MV-4-11 (cell line): Measurements from ENCODE around the gene HOXD11.

Experiments used
- DNase-seq: peaks from one replicate; lab custom pipeline; 2025; lab: John Stamatoyannopoulos, UW

The HOXD11 gene

DNA sequence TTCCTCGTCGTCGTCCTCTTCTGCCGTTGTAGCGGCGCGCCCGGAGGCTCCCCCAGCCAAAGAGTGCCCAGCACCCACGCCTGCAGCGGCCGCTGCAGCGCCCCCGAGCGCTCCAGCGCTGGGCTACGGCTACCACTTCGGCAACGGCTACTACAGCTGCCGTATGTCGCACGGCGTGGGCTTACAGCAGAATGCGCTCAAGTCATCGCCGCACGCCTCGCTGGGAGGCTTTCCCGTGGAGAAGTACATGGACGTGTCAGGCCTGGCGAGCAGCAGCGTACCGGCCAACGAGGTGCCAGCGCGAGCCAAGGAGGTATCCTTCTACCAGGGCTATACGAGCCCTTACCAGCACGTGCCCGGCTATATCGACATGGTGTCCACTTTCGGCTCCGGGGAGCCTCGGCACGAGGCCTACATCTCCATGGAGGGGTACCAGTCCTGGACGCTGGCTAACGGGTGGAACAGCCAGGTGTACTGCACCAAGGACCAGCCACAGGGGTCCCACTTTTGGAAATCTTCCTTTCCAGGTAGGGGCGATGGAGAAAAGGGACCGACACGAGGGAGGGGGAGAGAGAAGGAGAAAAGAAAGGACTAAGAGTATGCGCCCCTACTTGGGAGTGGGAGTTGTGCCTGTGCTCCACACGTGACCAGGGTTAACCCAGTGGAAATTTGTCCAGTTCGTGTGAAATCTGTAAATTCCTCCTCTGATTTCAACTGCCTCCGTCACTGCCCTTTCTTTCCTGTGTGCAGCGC, 13.8 kb upstream of the HOXD11 start:
- no peak for DNase-seq

DNA sequence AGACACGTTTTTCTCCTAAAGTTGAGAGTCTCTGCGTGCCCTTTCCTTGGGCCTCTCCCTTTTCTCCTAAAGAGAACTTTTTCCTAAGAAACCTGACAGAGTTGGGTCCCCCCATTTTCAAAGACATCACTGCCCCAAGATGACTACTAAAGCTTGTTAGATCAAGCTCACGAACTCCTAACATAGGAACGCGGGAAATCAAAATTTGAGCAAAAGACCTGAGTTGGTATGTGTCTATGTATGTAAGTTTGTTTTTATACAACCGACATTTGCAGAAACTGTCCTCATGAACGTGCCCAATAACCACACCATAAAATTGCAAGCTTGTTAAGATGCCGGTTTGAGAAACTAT, 13.2 kb upstream of the HOXD11 start:
- DNase-seq = no peak

DNA sequence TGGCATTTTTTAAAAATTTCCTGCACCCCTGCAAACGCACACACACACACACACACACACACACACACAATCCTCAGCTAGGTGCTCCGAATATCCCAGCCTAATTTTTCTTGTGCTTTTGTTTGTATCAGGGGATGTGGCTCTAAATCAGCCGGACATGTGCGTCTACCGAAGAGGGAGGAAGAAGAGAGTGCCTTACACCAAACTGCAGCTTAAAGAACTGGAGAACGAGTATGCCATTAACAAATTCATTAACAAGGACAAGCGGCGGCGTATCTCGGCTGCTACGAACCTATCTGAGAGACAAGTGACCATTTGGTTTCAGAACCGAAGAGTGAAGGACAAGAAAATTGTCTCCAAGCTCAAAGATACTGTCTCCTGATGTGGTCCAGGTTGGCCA, 12.7 kb upstream of the HOXD11 start:
- DNase-seq = no peak

DNA sequence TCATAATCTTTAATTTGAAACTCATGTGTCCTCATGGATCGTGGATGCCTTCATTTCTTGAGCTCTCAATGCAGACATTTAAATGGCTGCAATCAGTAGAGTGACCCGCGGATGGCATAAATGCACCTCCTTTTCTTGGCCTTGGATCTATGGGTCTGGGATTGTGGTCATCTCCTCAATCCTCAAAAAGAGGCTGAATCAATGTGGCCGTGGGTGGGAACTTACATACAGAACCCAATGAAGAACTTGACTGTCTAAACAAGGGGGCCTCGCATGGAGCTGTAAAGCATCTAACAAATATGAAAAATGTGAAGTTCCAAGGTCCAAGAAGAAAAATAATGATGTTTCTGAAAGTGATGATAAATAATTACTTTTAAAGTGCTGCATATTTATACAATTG, 11.7 kb upstream of the HOXD11 start:
- no peak for DNase-seq

DNA sequence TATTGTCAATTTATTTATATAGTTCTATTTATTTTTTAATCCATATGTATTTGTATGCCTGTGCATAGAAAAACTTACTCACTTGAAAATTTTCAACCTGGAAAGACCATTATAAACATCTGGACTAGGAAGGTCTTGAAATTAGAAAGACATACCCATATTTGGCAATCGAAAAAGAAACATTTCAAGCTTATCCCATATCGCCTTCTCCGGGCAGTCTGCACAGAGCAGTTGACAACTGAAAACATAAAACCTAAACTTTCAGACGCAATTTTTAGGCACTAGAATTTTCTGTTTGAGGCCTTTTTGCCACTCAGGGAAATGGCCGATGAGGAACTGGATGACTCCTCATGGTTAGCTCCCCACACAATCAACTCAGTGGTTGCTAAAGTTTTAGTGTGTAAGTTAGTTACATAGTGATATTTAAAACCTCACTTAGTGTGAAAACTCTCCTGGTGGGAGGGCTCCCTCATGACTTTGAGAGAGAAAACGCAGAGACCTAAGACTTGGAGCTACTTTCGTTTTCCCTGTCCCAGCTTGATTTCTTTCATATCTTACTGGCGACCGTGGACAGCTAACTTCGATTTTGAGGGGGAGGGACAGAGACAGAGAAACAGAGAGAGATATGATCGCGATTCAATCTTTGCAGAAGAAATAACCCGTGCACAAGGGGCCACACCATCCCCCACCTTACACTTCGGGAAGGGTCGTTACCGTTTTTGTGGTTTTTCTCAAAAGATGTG, 10.7 kb upstream of the HOXD11 start:
- DNase-seq = no peak

DNA sequence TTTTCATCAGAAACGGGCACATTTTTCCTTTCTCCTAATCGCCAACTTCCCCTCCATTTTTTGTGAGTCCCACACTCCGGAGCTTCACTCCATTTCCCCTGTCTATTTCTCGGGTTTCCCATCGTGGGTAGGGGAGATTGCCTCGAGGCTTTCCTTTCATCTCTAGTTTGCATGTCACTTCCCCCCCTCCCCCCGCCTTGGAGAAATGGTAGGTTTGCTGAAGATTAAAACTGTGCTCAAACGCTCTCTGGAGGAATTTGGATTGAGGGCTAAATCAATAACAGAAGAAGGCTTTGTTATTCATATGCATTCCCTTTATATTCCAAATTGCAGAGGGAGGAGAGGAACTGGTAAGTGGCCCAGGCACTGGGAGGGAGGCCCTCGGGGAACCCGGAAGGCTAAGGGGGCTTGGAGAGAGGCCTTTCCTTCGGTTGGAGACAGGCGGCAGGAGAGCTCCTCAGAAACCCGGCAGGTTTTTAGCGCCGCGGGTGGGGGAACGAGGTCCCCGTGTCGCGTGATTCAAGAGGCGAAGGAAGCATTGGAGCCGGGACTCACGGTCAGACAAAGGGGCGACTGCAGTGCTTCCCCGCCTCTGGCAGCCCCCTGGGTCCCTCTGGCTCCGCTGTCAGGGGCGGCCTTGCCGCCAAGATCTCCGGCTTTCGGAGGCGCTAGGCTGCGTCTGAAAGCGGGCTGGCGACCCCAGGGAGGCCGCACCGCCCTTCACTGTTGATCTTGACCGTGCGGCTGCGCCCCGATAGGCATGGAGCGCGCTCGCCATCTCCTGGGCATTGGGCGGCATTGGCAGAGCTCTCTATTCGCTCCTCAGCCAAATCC, 9.9 kb upstream of the HOXD11 start:
- DNase-seq = peak; percentile 35

DNA sequence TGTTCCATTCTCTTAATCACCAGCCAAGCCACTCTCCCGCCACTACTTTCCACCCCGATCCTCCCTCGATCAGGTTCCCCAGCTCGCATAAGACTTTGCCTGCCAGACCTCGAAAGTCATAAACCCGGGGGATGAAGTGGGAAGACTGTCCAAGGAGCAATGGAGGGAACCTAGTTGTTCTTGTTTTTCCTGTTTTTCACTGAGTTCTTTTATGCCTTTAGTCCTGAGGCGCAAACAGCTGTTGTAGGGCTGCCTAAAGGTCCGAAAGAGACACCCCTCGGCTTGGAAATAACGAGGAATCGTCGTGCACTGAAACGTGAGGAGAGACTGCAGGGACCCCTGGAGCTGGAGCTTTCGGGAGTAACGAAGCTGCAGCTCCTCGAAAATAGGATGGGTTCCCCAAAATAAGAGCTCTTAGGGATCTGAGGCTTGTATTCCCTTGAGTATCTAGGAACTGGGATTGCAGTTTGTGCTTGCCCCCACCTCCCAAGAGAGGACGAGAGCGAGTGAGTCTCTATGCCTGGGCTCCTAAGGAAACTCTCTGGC, 9.2 kb upstream of the HOXD11 start:
- no peak for DNase-seq

DNA sequence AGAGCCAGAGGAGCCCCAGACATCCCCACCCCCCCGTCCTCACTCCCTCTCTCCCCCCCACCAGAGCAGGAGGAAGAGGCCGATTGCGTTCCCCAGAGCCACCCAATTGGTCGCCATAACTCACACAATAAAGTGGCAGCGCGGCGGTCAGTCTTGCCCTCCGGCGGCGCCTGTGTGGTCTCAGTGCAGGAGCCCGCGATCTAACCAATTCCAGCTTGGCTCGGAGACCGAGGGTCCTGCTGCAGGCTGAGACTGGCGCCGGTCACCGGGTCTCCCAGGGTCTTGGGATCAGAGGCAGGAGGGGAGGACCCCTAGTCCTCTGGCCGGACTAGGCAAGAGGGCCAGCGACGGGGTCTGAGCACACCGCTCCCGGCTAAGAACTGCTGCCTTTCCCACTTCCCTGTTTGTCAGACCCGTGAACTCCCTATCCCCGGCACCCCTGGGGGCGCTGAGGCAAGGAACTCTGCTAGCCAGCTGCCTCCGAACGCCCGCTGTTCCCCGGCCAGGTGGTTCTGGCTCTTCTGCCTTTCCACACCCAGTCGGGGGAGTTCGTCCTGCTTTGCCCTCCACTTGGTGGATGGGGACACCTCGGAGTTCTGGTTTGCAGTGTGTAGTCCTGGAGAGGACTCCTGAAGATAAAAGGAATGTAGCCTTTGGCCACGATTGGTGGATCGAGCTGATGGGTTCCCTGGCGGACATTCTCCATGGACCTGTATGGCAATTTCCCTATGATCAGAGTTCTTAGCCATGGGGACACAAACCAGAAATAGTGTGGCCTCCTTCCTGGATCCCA, 8.5 kb upstream of the HOXD11 start:
- DNase-seq = no peak

DNA sequence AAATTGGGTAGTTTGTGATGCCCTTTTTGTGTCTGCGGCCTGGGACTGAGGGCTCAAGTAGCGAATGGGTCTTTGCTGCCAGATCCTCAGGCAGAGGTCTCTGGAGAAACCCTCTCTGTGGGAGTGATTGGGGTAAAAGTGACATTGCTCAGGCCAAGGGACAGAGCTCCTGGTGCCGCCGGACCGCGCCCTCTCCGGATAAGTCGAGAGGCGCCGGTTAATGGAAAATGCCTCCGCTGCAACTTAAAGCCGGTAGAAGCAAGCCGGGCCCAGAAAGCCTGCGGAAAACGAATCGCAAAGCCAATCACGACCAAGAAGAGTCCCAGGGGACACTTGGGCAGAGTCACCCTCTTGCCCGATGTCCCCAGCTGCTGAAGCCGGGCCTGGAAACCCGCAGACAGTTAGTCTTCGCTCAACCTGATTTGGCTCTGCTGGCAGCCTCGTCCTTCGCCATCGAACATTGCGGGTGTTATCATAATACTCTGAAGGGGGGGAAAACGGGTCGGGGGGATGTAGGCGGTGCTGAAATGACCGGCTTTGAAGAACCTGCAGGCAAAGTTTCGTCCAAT, 7.8 kb upstream of the HOXD11 start:
- DNase-seq = no peak

DNA sequence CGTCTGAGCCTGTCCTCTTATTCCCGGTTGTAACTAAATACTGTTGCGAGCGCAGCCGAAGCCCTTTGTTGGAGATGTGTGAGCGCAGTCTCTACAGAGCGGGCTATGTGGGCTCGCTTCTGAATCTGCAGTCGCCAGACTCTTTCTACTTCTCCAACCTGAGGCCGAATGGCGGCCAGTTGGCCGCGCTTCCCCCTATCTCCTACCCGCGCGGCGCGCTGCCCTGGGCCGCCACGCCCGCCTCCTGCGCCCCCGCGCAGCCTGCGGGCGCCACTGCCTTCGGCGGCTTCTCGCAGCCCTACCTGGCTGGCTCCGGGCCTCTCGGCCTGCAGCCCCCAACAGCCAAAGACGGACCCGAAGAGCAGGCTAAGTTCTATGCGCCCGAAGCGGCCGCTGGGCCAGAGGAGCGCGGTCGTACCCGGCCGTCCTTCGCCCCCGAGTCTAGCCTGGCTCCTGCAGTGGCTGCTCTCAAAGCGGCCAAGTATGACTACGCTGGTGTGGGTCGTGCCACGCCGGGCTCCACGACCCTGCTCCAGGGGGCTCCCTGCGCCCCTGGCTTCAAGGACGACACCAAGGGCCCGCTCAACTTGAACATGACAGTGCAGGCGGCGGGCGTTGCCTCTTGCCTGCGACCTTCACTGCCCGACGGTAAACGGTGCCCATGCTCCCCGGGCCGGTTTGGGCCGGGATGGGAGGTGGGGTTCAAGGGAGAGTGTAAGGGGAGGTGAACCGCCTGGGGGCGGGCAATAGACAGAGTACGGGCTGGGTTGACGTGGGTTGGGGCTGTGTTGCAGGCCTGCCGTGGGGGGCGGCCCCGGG, 7.1 kb upstream of the HOXD11 start, which contains the start of gene HOXD12:
TSS of gene HOXD12 (plus strand) at position 68 of the 819 bp plus-strand sequence. CDS start at position 75, 7 bp downstream.
- DNase-seq = no peak

DNA sequence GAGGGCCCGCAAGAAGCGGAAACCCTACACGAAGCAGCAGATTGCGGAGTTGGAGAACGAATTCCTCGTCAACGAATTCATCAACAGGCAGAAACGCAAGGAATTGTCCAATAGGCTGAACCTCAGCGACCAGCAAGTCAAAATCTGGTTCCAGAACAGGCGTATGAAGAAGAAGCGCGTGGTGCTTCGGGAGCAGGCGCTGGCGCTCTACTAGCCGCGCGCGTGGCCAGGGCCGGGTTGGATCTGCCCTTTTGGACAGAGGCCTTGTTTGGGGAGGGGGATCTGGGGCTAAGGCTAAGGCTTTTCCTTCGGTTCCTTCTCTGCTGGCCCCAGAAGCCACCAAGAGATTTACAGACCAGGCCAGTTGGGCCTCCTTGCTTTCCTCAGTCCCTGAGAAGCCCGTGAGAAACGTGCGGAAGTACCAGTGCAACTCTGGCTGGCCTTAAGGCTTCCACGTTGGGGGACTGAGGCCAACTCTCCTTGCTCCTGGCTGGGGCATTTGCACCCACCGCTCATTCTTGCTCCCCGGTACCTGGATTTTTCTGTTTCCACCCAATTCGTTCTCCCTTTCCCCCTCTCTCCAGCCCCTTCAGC, 6.4 kb upstream of the HOXD11 start:
- DNase-seq = no peak

DNA sequence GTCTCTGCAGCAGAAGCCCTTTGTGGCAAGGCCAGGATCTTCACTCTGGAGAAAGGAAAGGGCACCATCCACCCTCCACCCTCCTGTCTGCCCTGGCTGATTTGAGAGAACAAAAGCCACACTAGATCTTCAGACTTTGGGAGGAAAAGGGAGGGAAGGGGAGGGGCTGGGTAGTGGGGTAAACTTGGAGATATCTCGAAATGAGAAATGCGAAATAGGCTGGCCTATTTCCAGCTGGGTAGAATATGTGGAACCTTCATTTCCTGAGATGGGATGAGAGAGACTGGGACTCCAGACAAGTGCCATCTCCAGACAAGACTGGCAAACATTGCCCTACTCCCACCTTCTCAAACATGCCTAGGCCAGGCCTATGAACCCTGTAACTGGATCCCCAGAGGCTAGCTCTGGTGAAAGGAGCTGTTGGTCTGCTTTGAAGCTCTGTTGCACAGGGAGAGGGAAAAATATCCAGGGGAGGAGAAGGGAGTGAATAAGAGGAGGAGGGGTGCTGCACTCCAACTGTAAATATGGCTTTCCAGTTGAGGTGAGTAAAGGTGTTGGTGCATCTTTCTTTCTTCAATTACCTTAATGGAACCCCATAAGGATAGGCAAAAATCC, 5.8 kb upstream of the HOXD11 start:
- no peak for DNase-seq

DNA sequence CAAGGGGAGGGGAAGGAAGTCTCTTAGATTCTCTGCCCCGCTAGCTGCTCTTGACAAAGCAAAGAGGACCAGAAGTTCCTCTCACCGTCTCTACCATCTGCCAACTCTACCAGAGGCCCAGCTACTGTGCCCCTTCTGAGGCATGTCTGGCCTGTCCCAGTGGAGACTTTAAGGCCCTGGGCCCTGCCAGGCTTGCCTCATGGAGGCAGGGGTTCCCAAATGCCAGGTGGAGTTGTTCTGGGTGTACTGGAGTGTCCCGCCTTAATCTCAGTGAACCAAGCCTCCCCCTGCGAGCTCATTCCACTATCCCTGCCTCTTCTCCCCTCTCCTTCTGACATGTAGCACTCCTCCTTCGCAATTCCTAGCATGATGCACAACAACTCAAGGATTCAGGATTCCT, 5.2 kb upstream of the HOXD11 start:
- DNase-seq = no peak

DNA sequence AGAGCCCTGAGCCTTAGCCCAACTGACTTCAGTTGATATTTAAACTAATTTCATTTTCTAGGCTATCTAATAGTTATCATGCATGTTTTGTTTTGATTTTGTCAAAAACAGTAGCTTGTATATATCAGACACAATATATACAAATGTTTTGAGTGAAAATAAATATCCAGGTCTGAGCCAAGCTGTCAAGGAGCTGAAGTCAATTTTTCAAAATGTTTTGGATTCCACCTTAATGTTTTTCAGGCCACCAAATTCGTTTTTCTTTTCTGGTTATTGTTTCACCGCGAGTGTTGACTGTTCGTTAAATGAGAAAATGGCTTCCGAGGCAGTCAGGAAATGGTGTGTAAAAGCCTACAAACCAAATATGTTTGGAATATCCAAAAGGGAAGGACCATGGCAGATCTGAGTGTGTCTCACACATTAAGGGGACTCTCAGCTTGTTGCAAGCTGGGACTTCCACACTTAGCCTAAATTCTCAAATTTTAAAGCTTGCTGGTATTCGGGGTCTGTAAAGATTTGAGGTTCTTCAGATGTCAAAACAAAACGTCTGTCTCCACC, 4.7 kb upstream of the HOXD11 start:
- no peak for DNase-seq

DNA sequence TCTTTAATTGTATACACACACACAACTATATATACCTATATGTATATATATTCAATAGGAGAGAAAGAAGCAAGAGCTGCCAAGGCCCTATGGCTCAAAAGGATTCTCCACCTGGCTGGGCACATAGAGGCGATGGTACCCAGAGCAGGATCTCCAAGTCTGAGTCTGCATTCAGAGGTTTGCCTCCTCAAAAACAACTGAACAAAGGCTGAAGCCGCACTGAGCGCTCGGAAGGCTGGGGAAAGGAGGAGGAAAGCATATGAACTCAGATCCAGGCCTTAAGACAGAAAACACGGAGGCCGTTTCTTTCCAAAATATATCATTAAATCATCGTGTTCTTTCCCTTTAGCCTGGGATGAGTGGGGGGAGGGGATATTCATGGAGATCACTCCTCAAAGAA, 3.9 kb upstream of the HOXD11 start:
- no peak for DNase-seq

DNA sequence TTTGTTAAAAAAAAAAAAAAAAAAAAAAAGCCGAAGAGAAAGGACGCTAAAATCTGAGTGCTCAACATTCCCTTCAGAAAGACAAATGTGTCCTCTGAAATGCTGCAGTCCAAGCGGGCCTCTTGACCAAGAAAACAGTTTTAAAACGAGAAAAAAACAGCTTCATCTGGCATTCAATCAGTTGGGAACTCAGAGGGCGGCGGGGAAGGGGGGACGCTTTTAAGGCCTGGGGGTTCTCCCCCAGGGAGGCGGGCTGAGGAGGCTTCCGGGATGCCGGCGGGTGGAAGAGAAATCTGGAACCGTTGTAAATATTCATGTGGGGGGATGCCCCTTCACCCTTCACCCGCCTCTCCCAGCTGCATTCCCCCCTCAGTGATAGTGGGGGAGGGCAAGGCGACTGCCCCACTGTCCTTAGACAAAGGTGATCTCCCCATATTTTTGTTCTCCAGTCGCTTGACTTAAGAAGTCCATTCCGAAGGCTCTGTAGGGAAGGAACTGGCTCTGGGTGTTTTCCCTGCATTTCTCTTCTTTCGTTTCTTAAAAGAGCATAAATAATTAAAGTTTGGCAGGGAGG, 3.3 kb upstream of the HOXD11 start:
- no peak for DNase-seq

DNA sequence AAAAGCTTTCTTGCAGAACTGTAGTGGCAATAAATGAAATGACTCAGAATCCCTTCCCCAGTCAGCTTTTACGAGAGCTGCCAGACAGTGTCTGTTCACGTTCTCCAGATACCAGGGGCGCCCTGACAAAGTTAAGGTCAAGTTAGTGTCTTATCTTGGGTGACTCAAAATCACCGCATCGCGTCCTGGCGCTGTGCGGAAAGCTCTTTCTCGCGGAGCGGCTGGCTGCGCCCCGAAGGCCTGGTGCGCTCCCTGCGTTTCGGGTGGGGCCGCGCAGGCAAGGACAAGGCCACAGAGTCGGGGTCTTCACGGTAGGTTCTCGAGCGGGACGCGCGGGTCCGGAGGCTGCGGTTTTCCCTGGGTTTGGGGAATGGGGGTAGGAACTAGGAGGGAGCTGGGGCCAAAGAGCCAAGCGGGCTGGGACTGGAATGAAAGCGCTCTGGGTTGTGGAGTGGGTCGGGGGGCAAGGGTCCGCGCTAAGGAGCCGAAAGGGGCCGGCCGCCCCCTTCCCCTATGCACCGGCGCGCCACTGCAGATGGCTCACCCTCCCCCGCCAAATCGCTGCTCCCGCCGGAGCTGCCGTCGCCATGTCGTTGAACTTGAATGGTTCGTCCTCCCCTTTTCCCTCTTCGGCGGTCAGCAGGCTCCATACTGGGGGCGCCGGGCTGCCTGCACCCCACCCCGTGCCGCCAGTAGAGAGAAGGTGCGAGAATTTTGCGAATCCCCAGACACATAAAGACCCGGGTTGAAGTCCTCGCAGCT, 2.6 kb upstream of the HOXD11 start:
- DNase-seq = no peak

DNA sequence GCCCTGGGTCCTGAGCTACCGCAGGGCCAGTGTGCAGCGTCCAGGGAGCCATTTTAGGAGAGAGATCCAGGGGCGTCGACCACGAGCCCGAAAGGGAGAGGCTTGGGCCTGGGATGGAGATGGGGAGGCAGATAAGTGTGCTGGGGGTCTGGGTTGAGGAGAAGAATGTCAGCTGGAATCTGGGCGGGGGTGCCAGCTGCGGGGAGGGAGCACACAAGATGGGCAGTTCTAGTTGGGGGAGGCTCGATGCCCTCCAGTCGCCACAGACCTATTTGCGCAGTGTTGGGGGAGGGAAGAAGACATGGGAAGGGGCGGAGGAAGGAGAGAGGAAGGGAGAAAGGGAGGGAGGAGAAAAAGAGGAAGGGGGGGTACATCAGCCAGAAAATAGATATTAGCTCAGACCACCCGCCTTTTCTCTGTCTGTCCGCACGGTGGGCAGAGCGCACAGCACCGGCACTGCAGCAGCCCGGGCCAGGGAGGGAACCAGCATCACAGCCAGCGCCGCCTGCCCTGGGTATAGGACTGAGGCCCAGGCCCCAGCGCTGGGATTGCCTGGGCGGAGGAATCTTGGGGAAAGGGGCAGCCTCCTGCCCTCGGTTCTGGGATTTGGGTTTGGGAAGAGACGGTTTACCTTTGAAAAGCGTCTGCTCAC, 1.9 kb upstream of the HOXD11 start:
- no peak for DNase-seq
